ENCODE results near the gene NUF2. TPM values are rescaled to one million over a fixed set of nuclear protein-coding genes. Genes with fewer than 3 reads are reported as not detected.

Gene NUF2
- total RNA-seq, 1 donor from 2014 or later, result 14.9 TPM

GRCh38 chr1:163378554-163378953 is 56.8 kb downstream of the NUF2 start:
- H3K27me3 Mint-ChIP-seq (ENCODE audit: low read depth), result no peaks in the 10 kb centered on the region
- no peaks in the 10 kb centered on the region for H3K36me3 Mint-ChIP-seq
- peaks cover 5% of the 10 kb centered on the region for H3K9me3 Mint-ChIP-seq
- H3K4me1 Mint-ChIP-seq, result peaks cover 32% of the 10 kb centered on the region
- no peak for TF ChIP-seq CTCF (IDR thresholded peaks at IDR 0.05; ENCODE audit: unreplicated experiment)
- DNase-seq (ENCODE audit: low spot score in 2 of 2, unreplicated experiment in 2 of 2), result no peak
- no peak overlapping the region for H3K4me3 Mint-ChIP-seq
- no peak overlapping the region for H3K27ac Mint-ChIP-seq

GRCh38 chr1:163379801-163380200 is 58.0 kb downstream of the NUF2 start:
- Mint-ChIP-seq H3K4me1 (peaks cover 29% of the 10 kb centered on the region), H3K4me3 (no peak overlapping the region), H3K36me3 (no peaks in the 10 kb centered on the region), H3K27ac (no peak overlapping the region), H3K27me3 (ENCODE audit: low read depth) (no peaks in the 10 kb centered on the region), H3K9me3 (peaks cover 5% of the 10 kb centered on the region)
- no peak for DNase-seq (ENCODE audit: low spot score in 2 of 2, unreplicated experiment in 2 of 2)
- TF ChIP-seq CTCF (IDR thresholded peaks at IDR 0.05; ENCODE audit: unreplicated experiment), result no peak

GRCh38 chr1:163381487-163382184 is 59.9 kb downstream of the NUF2 start:
- TF ChIP-seq CTCF (IDR thresholded peaks at IDR 0.05; ENCODE audit: unreplicated experiment), result no peak
- no peaks in the 10 kb centered on the region for H3K9me3 Mint-ChIP-seq
- no peak overlapping the region for H3K4me3 Mint-ChIP-seq
- no peaks in the 10 kb centered on the region for H3K27me3 Mint-ChIP-seq (ENCODE audit: low read depth)
- no peak for DNase-seq (ENCODE audit: low spot score in 2 of 2, unreplicated experiment in 2 of 2)
- H3K27ac Mint-ChIP-seq, result peak overlapping the region; percentile 87
- no peaks in the 10 kb centered on the region for H3K36me3 Mint-ChIP-seq
- H3K4me1 Mint-ChIP-seq, result peaks cover 22% of the 10 kb centered on the region

GRCh38 chr1:163382395-163382794 is 60.6 kb downstream of the NUF2 start:
- H3K4me3 Mint-ChIP-seq, result no peak overlapping the region
- no peaks in the 10 kb centered on the region for H3K9me3 Mint-ChIP-seq
- H3K27me3 Mint-ChIP-seq (ENCODE audit: low read depth), result no peaks in the 10 kb centered on the region
- no peaks in the 10 kb centered on the region for H3K36me3 Mint-ChIP-seq
- DNase-seq (ENCODE audit: low spot score in 2 of 2, unreplicated experiment in 2 of 2), result no peak
- peaks cover 22% of the 10 kb centered on the region for H3K4me1 Mint-ChIP-seq
- TF ChIP-seq CTCF (IDR thresholded peaks at IDR 0.05; ENCODE audit: unreplicated experiment), result no peak
- H3K27ac Mint-ChIP-seq, result peak overlapping the region; percentile 40

GRCh38 chr1:163387146-163387545 is 65.4 kb downstream of the NUF2 start:
- H3K9me3 Mint-ChIP-seq, result no peaks in the 10 kb centered on the region
- H3K4me3 Mint-ChIP-seq, result no peak overlapping the region
- peaks cover 16% of the 10 kb centered on the region for H3K4me1 Mint-ChIP-seq
- no peaks in the 10 kb centered on the region for H3K36me3 Mint-ChIP-seq
- no peaks in the 10 kb centered on the region for H3K27me3 Mint-ChIP-seq (ENCODE audit: low read depth)
- no peak for DNase-seq (ENCODE audit: low spot score in 2 of 2, unreplicated experiment in 2 of 2)
- no peak overlapping the region for H3K27ac Mint-ChIP-seq
- no peak for TF ChIP-seq CTCF (IDR thresholded peaks at IDR 0.05; ENCODE audit: unreplicated experiment)

Data from mesothelial cell of epicardium (in vitro differentiated cells).